Measurements from ENCODE around the gene CHRND. TPM values are rescaled to one million over a fixed set of nuclear protein-coding genes. Genes with fewer than 3 reads are reported as not detected.

Gene CHRND
- total and polyA plus RNA-seq, 2 of the 8 experiments (the other 6 are each of a cell fraction or from before 2014, with no cell fraction given) = 0.24 TPM; not detected in 1

- Histone ChIP-seq H3K56ac (replicated peaks; ENCODE audit: insufficient read length, low read depth, low read length) (no peak overlapping the region), H3K79me2 (ENCODE audit: control insufficient read depth in 1 of 2, insufficient read depth in 2 of 2, low read length in 2 of 2) (peaks cover 16 to 72% of the 10 kb centered on the region in 2 experiments), H3K4me1 (replicated peaks in 1 of 4; ENCODE audit: control insufficient read depth in 3 of 4, insufficient read depth in 4 of 4, low read length in 3 of 4) (peaks cover 0 to 6% (median 5%) of the 10 kb centered on the region in 4 experiments; a peak in 6 of 7 replicates), H3K4me3 (ENCODE audit: extremely low read depth in 1 of 4, insufficient read depth in 2 of 4, low read depth in 3 of 4, low read length in 4 of 4) (peak overlapping the region; percentile 81 to 94 (median 90); a peak in 6 of 8 replicates), H2BK15ac (ENCODE audit: low read length) (no peak overlapping the region), H3K23ac (ENCODE audit: insufficient read length) (no peak overlapping the region), H4K5ac (ENCODE audit: insufficient read length, low read depth, low read length) (no peak overlapping the region), H2BK120ac (replicated peaks; ENCODE audit: low read depth, low read length) (no peak overlapping the region), H3K79me1 (ENCODE audit: low read depth, low read length) (peaks cover 20% of the 10 kb centered on the region), H3K36me3 (ENCODE audit: control insufficient read depth in 2 of 4, insufficient read depth in 4 of 4, low read length in 3 of 4) (peaks cover 0 to 16% (median 4%) of the 10 kb centered on the region in 4 experiments; a peak in 6 of 8 replicates), H3K4ac (replicated peaks; ENCODE audit: insufficient read length, low read depth, low read length) (no peak overlapping the region), H3K27ac (ENCODE audit: low read depth, low read length) (no peak overlapping the region), H3K9me3 (ENCODE audit: insufficient read depth in 2 of 2, low read depth in 1 of 2, low read length in 1 of 2) (no peaks in the 10 kb centered on the region), H4K20me1 (replicated peaks in 1 of 2; ENCODE audit: control insufficient read depth in 1 of 2, insufficient read depth in 2 of 2, low read length in 2 of 2) (peaks cover 12 to 16% of the 10 kb centered on the region in 2 experiments), H2BK5ac (ENCODE audit: low read depth, low read length) (no peak overlapping the region), H2BK12ac (ENCODE audit: low read depth, low read length) (no peak overlapping the region), H4K91ac (replicated peaks; ENCODE audit: insufficient read length, low read length) (no peak overlapping the region), H3K4me2 (ENCODE audit: insufficient read depth in 1 of 2, low read depth in 2 of 2, low read length in 2 of 2) (peak overlapping the region; percentile 89), H2AFZ (ENCODE audit: low read length) (no peak overlapping the region), H3K18ac (ENCODE audit: extremely low read depth, low read length) (no peak overlapping the region), H2BK20ac (ENCODE audit: low read length) (no peak overlapping the region), H3K23me2 (ENCODE audit: low read depth, low read length) (peaks cover 12% of the 10 kb centered on the region; the same call in 1 of the 2 replicates), H3K14ac (ENCODE audit: insufficient read length) (no peak overlapping the region), H2AK5ac (ENCODE audit: low read depth, low read length) (no peak overlapping the region), H4K8ac (ENCODE audit: extremely low read depth, insufficient read depth, low read length) (no peak overlapping the region), H3K27me3 (replicated peaks in 1 of 4; ENCODE audit: control insufficient read depth in 3 of 4, extremely low read depth in 1 of 4, insufficient read depth in 3 of 4, low read length in 3 of 4) (no peaks in the 10 kb centered on the region), H3K9ac (replicated peaks in 1 of 4; ENCODE audit: extremely low read depth in 1 of 4, low read depth in 3 of 4, low read length in 3 of 4) (0 out of 7 replicates have a peak overlapping the region, but pooled peaks of 1 of the 4 experiments have one; percentile 90)
- DNase-seq (ENCODE audit: low read depth in 1 of 2, low spot score in 2 of 2) (no peak), FAIRE-seq (no peak)
- CTCF ChIA-PET (ENCODE audit: partially characterized antibody) = interaction anchor here (0.7 to 0.8 kb wide), 2 partner anchors 14 to 43 kb away, joined by 3 to 4 read pairs; no protein-coding TSS in a partner anchor
- WGBS, 2 experiments (ENCODE audit: extremely low coverage in 1 of 2, insufficient coverage in 1 of 2, insufficient read length in 1 of 2, insufficient replicate concordance in 2 of 2, low coverage in 1 of 2, low lambda C conversion rate in 2 of 2, missing lambda C conversion rate in 1 of 2) = 95% methylated on average over 4 of the region's 4 CpGs; no CpG with 5 or more reads in 1 of the 2 experiments
- POLR2A ChIA-PET (ENCODE audit: partially characterized antibody) = interaction anchor here (0.7 to 3.8 kb wide), 6 partner anchors 11 to 82 kb away, joined by 3 to 20 read pairs (median 4); partner anchors contain the start of gene EFHD1
- TF ChIP-seq JUND (IDR thresholded peaks at IDR 0.05; ENCODE audit: low read length) (no peak), CREB1 (IDR thresholded peaks at IDR 0.05) (no peak)
Measured at GRCh38 chr2:232551776-232552175, 25.8 kb downstream of the CHRND start.
